Measurements from ENCODE around the gene TRIM31. TPM values are rescaled to one million over a fixed set of nuclear protein-coding genes. Genes with fewer than 3 reads are reported as not detected.

Gene TRIM31
- total and polyA plus RNA-seq, 3 experiments from 2014 or later: not detected

DNA sequence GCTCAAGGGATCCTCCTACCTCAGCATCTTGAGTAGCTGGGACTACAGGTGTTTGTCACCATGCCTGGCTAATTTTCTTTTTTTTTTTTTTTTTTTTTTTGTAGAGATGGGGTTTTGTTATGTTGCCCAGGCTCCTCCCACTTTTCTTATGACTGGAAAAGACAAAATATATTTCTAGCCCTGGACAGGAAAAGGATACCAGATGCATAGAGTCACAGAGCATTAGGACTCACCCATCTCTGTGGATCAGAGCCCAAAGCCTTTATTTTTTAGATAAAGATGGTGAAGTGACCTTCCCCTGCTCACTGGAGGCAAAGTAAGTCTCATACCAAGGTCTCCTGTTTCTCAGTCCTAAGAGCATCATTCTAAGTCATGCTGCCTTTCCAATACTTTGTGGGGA lies 44.7 kb upstream of the TRIM31 start:
- H3K27ac Mint-ChIP-seq: no peak overlapping the region
- H3K4me3 Mint-ChIP-seq: no peak overlapping the region
- no peaks in the 10 kb centered on the region for H3K9me3 ChIP-seq (ENCODE audit: low read length)
- H3K27ac ChIP-seq (ENCODE audit: low read depth, low read length): no peak overlapping the region
- no peaks in the 10 kb centered on the region for H3K36me3 Mint-ChIP-seq
- ChIA-PET POLR2A (no interaction called here), CTCF (interaction anchor here (1.4 kb wide), 1 partner anchor 27 kb away, joined by 4 read pairs; no protein-coding TSS in a partner anchor)
- H3K27me3 Mint-ChIP-seq: peaks cover 29 to 82% of the 10 kb centered on the region in 2 donors
- no peaks in the 10 kb centered on the region for H3K36me3 ChIP-seq (ENCODE audit: insufficient read depth, low read length)
- no peaks in the 10 kb centered on the region for H3K4me1 ChIP-seq (ENCODE audit: insufficient read depth, low read length)
- H3K27me3 ChIP-seq (ENCODE audit: insufficient read depth, low read length, poor library complexity, severe bottlenecking): peaks cover 3% of the 10 kb centered on the region
- no peak overlapping the region for H3K4me3 ChIP-seq (ENCODE audit: low read length)
- no peaks in the 10 kb centered on the region for H3K9me3 Mint-ChIP-seq
- peaks cover 3 to 6% (median 4%) of the 10 kb centered on the region in 3 donors for H3K4me1 Mint-ChIP-seq
- no peak for DNase-seq

DNA sequence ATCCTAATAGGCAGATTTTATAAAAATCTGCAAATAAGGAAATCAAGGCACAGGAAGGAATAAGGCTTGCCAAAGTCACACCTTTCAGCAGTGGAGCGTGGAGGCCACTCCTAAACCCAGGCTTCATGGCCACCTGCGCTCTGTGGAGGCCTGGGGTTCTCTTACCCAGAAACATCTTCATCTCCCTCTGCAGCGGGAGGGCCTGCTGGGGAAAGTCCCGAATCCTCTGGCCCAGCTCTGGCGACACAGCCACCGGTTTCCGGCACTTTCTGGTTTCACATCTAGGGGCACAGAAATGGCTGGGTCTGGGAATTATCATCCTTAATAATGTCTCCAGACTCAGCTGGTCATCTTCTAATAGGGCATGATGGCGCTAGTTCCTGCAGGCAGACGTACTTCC lies 43.9 kb upstream of the TRIM31 start:
- no peak overlapping the region for H3K4me3 Mint-ChIP-seq
- Histone ChIP-seq H3K36me3 (ENCODE audit: insufficient read depth, low read length) (no peaks in the 10 kb centered on the region), H3K4me3 (ENCODE audit: low read length) (no peak overlapping the region), H3K27ac (ENCODE audit: low read depth, low read length) (no peak overlapping the region), H3K4me1 (ENCODE audit: insufficient read depth, low read length) (no peaks in the 10 kb centered on the region), H3K27me3 (ENCODE audit: insufficient read depth, low read length, poor library complexity, severe bottlenecking) (peaks cover 3% of the 10 kb centered on the region), H3K9me3 (ENCODE audit: low read length) (no peaks in the 10 kb centered on the region)
- peaks cover 0 to under 1% (median 0%) of the 10 kb centered on the region in 3 donors for H3K4me1 Mint-ChIP-seq
- ChIA-PET POLR2A (no interaction called here), CTCF (no interaction called here)
- peaks cover 26 to 78% of the 10 kb centered on the region in 2 donors for H3K27me3 Mint-ChIP-seq
- DNase-seq: no peak
- no peaks in the 10 kb centered on the region for H3K36me3 Mint-ChIP-seq
- no peak overlapping the region for H3K27ac Mint-ChIP-seq
- H3K9me3 Mint-ChIP-seq: no peaks in the 10 kb centered on the region

- Mint-ChIP-seq H3K4me3 (no peak overlapping the region), H3K36me3 (no peaks in the 10 kb centered on the region), H3K27me3 (peaks cover 26 to 74% of the 10 kb centered on the region in 2 donors), H3K27ac (no peak overlapping the region), H3K4me1 (peaks cover 4 to 5% (median 5%) of the 10 kb centered on the region in 3 donors), H3K9me3 (no peaks in the 10 kb centered on the region)
- Histone ChIP-seq H3K36me3 (ENCODE audit: insufficient read depth, low read length) (no peaks in the 10 kb centered on the region), H3K27ac (ENCODE audit: low read depth, low read length) (no peak overlapping the region), H3K4me1 (ENCODE audit: insufficient read depth, low read length) (no peaks in the 10 kb centered on the region), H3K27me3 (ENCODE audit: insufficient read depth, low read length, poor library complexity, severe bottlenecking) (peaks cover 3% of the 10 kb centered on the region), H3K9me3 (ENCODE audit: low read length) (no peaks in the 10 kb centered on the region), H3K4me3 (ENCODE audit: low read length) (no peak overlapping the region)
- DNase-seq: no peak
- CTCF ChIA-PET: no interaction called here
- POLR2A ChIA-PET: no interaction called here
These were observed 43.3 kb upstream of the TRIM31 start for GRCh38 chr6:30156262-30156599.

- no peak overlapping the region for H3K27ac Mint-ChIP-seq
- no peaks in the 10 kb centered on the region for H3K9me3 Mint-ChIP-seq
- Histone ChIP-seq H3K4me1 (ENCODE audit: insufficient read depth, low read length) (no peaks in the 10 kb centered on the region), H3K4me3 (ENCODE audit: low read length) (no peak overlapping the region), H3K9me3 (ENCODE audit: low read length) (no peaks in the 10 kb centered on the region), H3K27me3 (ENCODE audit: insufficient read depth, low read length, poor library complexity, severe bottlenecking) (peaks cover 3% of the 10 kb centered on the region), H3K36me3 (ENCODE audit: insufficient read depth, low read length) (no peaks in the 10 kb centered on the region), H3K27ac (ENCODE audit: low read depth, low read length) (no peak overlapping the region)
- H3K4me1 Mint-ChIP-seq: peaks cover 4 to 5% (median 5%) of the 10 kb centered on the region in 3 donors
- no peak for DNase-seq
- CTCF ChIA-PET: no interaction called here
- H3K4me3 Mint-ChIP-seq: no peak overlapping the region
- no peaks in the 10 kb centered on the region for H3K36me3 Mint-ChIP-seq
- H3K27me3 Mint-ChIP-seq: peaks cover 26 to 72% of the 10 kb centered on the region in 2 donors
- POLR2A ChIA-PET: no interaction called here
These were observed 42.8 kb upstream of the TRIM31 start for GRCh38 chr6:30155520-30156261.

DNA sequence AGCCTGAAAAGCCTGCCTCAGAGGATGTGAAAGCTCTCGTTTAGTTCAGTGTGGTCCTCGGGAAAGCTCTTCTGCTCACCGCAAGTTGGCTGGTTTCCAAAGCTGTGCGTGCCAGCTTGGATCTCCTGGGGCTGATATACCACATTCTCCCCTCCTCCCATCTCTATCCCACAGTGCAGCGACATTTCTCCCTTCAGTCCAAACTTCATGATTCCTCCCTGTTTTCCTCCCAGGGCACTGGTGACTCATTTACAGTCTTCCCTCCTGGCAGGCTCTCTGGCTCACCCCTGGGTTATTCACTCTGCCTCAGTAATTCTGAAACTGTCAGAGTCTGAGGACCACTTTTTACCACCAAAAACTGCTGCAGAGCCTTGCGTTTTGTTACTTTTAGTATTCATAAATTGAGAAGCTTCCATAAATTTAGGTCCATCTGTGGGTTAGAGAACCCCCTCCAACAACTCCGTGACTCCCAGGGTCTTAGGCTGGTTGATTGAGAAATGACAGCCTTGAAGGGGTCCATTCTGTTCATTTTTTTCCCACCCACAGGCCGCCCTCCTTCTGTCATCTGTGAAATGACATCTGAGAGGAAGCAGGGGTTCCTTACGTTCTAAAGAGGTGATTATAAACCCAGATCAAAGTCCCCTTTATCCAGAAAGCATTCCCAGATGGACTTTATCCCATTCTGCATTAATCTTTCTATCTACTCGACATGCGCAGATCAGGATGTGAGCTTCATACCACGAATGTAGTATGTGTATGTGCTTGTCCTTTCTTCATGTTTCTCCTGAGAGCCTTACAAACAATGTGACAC lies 42.0 kb upstream of the TRIM31 start:
- peaks cover 3% of the 10 kb centered on the region for H3K27me3 ChIP-seq (ENCODE audit: insufficient read depth, low read length, poor library complexity, severe bottlenecking)
- peaks cover 30 to 67% of the 10 kb centered on the region in 2 donors for H3K27me3 Mint-ChIP-seq
- H3K27ac Mint-ChIP-seq: no peak overlapping the region
- peaks cover 4 to 5% (median 5%) of the 10 kb centered on the region in 3 donors for H3K4me1 Mint-ChIP-seq
- H3K9me3 Mint-ChIP-seq: no peaks in the 10 kb centered on the region
- H3K9me3 ChIP-seq (ENCODE audit: low read length): no peaks in the 10 kb centered on the region
- no peak overlapping the region for H3K4me3 Mint-ChIP-seq
- no peaks in the 10 kb centered on the region for H3K36me3 ChIP-seq (ENCODE audit: insufficient read depth, low read length)
- no peak overlapping the region for H3K4me3 ChIP-seq (ENCODE audit: low read length)
- H3K27ac ChIP-seq (ENCODE audit: low read depth, low read length): no peak overlapping the region
- CTCF ChIA-PET: interaction anchor here (1.2 kb wide), 1 partner anchor 51 kb away, joined by 3 read pairs; no protein-coding TSS in a partner anchor
- no peaks in the 10 kb centered on the region for H3K36me3 Mint-ChIP-seq
- no peak for DNase-seq
- POLR2A ChIA-PET: no interaction called here
- no peaks in the 10 kb centered on the region for H3K4me1 ChIP-seq (ENCODE audit: insufficient read depth, low read length)

DNA sequence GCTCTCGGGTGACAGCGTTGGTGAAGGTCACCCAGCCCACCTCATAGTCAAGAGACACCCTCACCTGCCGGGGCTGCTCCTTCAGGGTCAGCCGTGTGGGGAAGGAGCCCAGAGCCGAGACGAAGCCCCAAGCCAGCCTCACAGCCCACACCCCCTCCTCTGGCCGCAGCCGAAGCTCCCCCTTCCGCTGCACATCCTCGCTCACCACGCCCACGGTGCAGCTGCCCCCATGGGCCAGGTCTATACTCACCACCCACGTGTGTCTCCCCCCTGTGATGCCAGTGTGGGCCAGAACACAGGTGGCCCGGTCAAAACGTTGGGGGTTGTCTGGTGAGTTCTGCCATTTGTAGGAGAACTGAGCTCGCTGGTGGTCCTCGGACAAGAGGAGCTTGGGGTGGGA lies 41.2 kb upstream of the TRIM31 start:
- ChIA-PET POLR2A (no interaction called here), CTCF (interaction anchor here (1.2 kb wide), 1 partner anchor 51 kb away, joined by 3 read pairs; no protein-coding TSS in a partner anchor)

DNA sequence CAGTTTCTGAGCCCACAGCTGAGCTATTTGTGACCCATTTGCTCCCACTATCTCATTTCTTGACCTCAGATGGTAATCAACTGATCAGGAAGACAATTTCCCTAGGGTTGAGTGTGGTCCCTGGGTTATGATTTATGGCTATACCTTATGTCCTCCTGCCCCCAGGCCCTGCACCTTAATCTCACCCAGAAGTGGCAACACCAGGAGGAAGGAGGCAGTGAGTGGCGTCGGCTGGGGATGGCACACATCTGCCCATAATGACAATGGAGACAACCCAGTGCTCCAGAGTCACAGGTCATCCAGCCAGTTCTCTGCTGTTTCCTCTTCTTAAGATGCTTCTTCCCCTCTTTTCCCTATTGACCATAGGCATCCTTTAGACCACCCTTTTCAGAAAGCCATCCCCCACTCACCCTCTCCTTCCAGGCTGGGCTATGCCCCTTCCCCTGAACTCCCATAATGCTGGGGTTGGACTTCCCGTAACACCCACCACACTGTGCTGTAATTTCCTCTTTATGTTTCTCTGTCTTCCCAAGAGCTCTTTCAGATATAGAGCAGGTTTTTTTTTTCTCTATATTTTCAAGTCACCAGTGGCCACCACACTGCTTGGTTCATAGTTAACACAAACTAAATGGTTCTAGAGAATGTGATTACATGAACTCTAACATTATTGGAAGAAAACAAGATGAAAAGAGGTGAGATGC lies 40.2 kb upstream of the TRIM31 start:
- no peaks in the 10 kb centered on the region for H3K36me3 Mint-ChIP-seq
- no peak overlapping the region for H3K27ac ChIP-seq (ENCODE audit: low read depth, low read length)
- peaks cover 4 to 5% (median 5%) of the 10 kb centered on the region in 3 donors for H3K4me1 Mint-ChIP-seq
- ChIA-PET POLR2A (no interaction called here), CTCF (no interaction called here)
- H3K27me3 Mint-ChIP-seq: peaks cover 28 to 60% of the 10 kb centered on the region in 2 donors
- no peaks in the 10 kb centered on the region for H3K4me1 ChIP-seq (ENCODE audit: insufficient read depth, low read length)
- H3K4me3 ChIP-seq (ENCODE audit: low read length): no peak overlapping the region
- no peak for DNase-seq
- no peak overlapping the region for H3K4me3 Mint-ChIP-seq
- H3K27me3 ChIP-seq (ENCODE audit: insufficient read depth, low read length, poor library complexity, severe bottlenecking): peaks cover 3% of the 10 kb centered on the region
- H3K9me3 ChIP-seq (ENCODE audit: low read length): no peaks in the 10 kb centered on the region
- no peaks in the 10 kb centered on the region for H3K36me3 ChIP-seq (ENCODE audit: insufficient read depth, low read length)
- no peaks in the 10 kb centered on the region for H3K9me3 Mint-ChIP-seq
- no peak overlapping the region for H3K27ac Mint-ChIP-seq

More for the DNA sequence above, 41.2 kb upstream of the TRIM31 start:
- Histone ChIP-seq H3K9me3 (ENCODE audit: low read length) (no peaks in the 10 kb centered on the region), H3K36me3 (ENCODE audit: insufficient read depth, low read length) (no peaks in the 10 kb centered on the region), H3K4me3 (ENCODE audit: low read length) (no peak overlapping the region), H3K27ac (ENCODE audit: low read depth, low read length) (no peak overlapping the region), H3K4me1 (ENCODE audit: insufficient read depth, low read length) (no peaks in the 10 kb centered on the region), H3K27me3 (ENCODE audit: insufficient read depth, low read length, poor library complexity, severe bottlenecking) (peaks cover 3% of the 10 kb centered on the region)
- Mint-ChIP-seq H3K4me1 (peaks cover 4 to 5% (median 5%) of the 10 kb centered on the region in 3 donors), H3K27ac (no peak overlapping the region), H3K9me3 (no peaks in the 10 kb centered on the region), H3K27me3 (peaks cover 28 to 62% of the 10 kb centered on the region in 2 donors), H3K4me3 (no peak overlapping the region), H3K36me3 (no peaks in the 10 kb centered on the region)
- no peak for DNase-seq
